A549 (cell line): ENCODE results near the gene SLC37A2.

Source experiments
- BHLHE40 ChIP-seq: IDR thresholded peaks from 2 replicates; pipeline ENCODE4 v1.6.1; 2012; ENCODE audit warnings: low read depth, low read length, inconsistent platforms
- CBX2 ChIP-seq: fragments of 200-600 bp; sonication (generic); IDR thresholded peaks from 2 replicates; pipeline ENCODE4 v1.6.1; 2016; ENCODE audit warnings: low read depth, mild to moderate bottlenecking, borderline replicate concordance
- CBX8 ChIP-seq: fragments of 200-600 bp; sonication (generic); IDR thresholded peaks from 2 replicates; pipeline ENCODE4 v1.6.1; 2016
- CEBPB ChIP-seq, 2 experiments: fragments of >200 bp in 1 of 2; sonication (Bioruptor Twin) in 1 of 2; formaldehyde crosslinking in 1 of 2; IDR thresholded peaks; 2 replicates each; pipeline ENCODE4 v1.6.1; 2012 to 2016
- CHD2 ChIP-seq: fragments of 150-350 bp; IDR thresholded peaks from 2 replicates; pipeline ENCODE4 v1.6.1; 2014; ENCODE audit warnings: low read length; ENCODE audit not compliant: partially characterized antibody
- CTCF ChIP-seq: fragments of >200 bp; sonication (Bioruptor Twin); formaldehyde crosslinking; IDR thresholded peaks from 3 replicates; pipeline ENCODE4 v1.5.1; 2016
- EP300 ChIP-seq, 2 experiments: fragments of >200 bp; sonication (Bioruptor Twin); formaldehyde crosslinking; IDR thresholded peaks; 2 replicates in 1 of 2; 3 replicates in 1 of 2; pipeline ENCODE4 v1.6.1; 2016 to 2017
- MAFK ChIP-seq: fragments of 450-650 bp; IDR thresholded peaks from 2 replicates; pipeline ENCODE4 v1.6.1; 2014; ENCODE audit not compliant: partially characterized antibody
- MAZ ChIP-seq: fragments of 150-350 bp; IDR thresholded peaks from 2 replicates; pipeline ENCODE4 v1.6.1; 2014; ENCODE audit warnings: antibody characterized with exemption, low read depth, low read length, borderline replicate concordance
- POLR2A ChIP-seq: IDR thresholded peaks from 2 replicates; pipeline ENCODE4 v1.6.1; 2012; ENCODE audit warnings: mild to moderate bottlenecking, low read length
- RAD21 ChIP-seq, 2 experiments: fragments of >200 bp in 1 of 2; sonication (Bioruptor Twin) in 1 of 2; formaldehyde crosslinking in 1 of 2; IDR thresholded peaks in 1 of 2; conservative IDR thresholded peaks in 1 of 2; 2 replicates in 1 of 2; 3 replicates in 1 of 2; pipeline ENCODE4 v1.6.1; 2012 to 2018; ENCODE audit warnings: inconsistent platforms in 1 of 2
- RFX5 ChIP-seq: fragments of 450-650 bp; IDR thresholded peaks from 2 replicates; pipeline ENCODE4 v1.7.1; 2014; ENCODE audit warnings: antibody characterized with exemption, mild to moderate bottlenecking, moderate library complexity
- TP53 ChIP-seq: fragments of 250-450 bp; sonication (Bioruptor Pico); IDR thresholded peaks from 2 replicates; pipeline ENCODE4 v1.5.0; 2021; ENCODE audit warnings: mild to moderate bottlenecking, moderate library complexity
- ZFP36 ChIP-seq: fragments of 450-650 bp; IDR thresholded peaks from 2 replicates; pipeline ENCODE4 v1.6.1; 2014; ENCODE audit warnings: borderline replicate concordance; ENCODE audit not compliant: partially characterized antibody

- TF ChIP-seq BHLHE40 (no peak), CTCF (no peak), MAFK (no peak), EP300 (IDR thresholded peaks at IDR 0.05) (no peak), CEBPB (IDR thresholded peaks at IDR 0.05) (no peak), CBX2 (no peak), POLR2A (no peak), TP53 (no peak), MAZ (no peak), ZFP36 (no peak), CHD2 (no peak), CBX8 (no peak), RFX5 (no peak), RAD21 (conservative IDR thresholded peaks at IDR 0.05 in 1 of 2, IDR thresholded peaks at IDR 0.05 in 1 of 2) (no peak)
Observed at GRCh38 chr11:125084761-125085231, 21.7 kb downstream of the SLC37A2 start.
